ENCODE measurements around the gene BRIP1. TPM values are rescaled to one million over a fixed set of nuclear protein-coding genes. Genes with fewer than 3 reads are reported as not detected.

BRIP1 gene
- polyA plus RNA-seq, 2 of the 4 experiments (the other 2 are of a cell fraction), result 8.0 to 11.5 TPM

DNA sequence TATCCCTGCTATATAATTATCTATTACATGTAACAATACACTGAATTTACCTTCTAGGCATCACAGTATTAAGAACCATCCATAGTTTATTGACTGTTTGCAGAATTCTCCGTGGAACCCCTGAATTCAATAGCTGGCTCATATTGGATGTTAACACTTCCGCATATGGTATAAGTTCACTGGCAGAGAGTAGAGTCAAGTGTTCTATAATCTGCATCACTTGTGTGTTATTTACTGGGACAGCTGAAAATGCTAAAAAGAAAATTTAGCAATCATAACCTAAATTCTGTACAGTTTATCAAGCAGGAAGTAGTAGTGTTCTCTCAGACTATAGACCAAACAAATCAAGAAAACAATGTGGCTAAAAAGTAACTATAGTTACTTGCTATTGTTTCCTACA lies 14.5 kb upstream of the BRIP1 start:
- no peak for FAIRE-seq
- Histone ChIP-seq H3K9me3 (no peaks in the 10 kb centered on the region), H3K4me2 (no peak overlapping the region), H3K4me3 (no peak overlapping the region), H3K27ac (no peak overlapping the region), H3K4me1 (no peaks in the 10 kb centered on the region)
- no peak for ATAC-seq
- DNase-seq (ENCODE audit: low read depth in 1 of 2, low spot score in 1 of 2), result no peak
- WGBS (ENCODE audit: missing lambda C conversion rate), result 83% methylated on average over 2 of the region's 2 CpGs
- CTCF ChIA-PET, result interaction anchor here (0.6 to 1.0 kb wide), 2 partner anchors 33 to 1187 kb away, joined by 3 read pairs; no protein-coding TSS in a partner anchor
- POLR2A ChIA-PET, result no interaction called here
- TF ChIP-seq RNF2 (IDR thresholded peaks at IDR 0.05; ENCODE audit: borderline replicate concordance, low read depth), result no peak

DNA sequence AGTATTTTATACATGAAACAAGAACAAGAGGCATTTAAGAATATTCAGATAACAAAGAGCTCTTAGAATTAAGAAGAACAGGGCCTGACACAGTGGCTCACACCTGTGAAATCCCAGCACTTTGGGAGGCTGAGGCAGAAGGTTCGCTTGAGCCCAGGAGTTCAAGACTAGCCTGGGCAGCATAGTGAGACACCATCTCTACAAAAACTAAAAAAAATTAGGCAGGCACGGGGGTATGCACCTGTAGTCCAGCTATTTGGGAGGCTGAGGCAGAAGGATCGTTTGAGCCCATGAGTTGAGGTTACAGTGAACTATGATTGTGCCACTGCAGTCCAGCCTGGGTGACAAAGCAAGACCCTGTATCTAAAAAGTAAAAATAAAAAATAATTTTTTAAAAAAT lies 12.5 kb upstream of the BRIP1 start:
- Histone ChIP-seq H3K4me3 (no peak overlapping the region), H3K4me2 (no peak overlapping the region), H3K27ac (no peak overlapping the region), H3K9me3 (no peaks in the 10 kb centered on the region), H3K4me1 (no peaks in the 10 kb centered on the region)
- WGBS (ENCODE audit: missing lambda C conversion rate), result 73% methylated on average over 3 of the region's 3 CpGs
- DNase-seq (ENCODE audit: low read depth in 1 of 2, low spot score in 1 of 2), result no peak
- no peak for ATAC-seq
- ChIA-PET CTCF (interaction anchor here (0.6 to 1.6 kb wide), 2 partner anchors 12 to 179 kb away, joined by 4 to 8 read pairs; partner anchors contain the start of gene BRIP1), POLR2A (no interaction called here)
- no peak for FAIRE-seq
- TF ChIP-seq RAD21 (conservative IDR thresholded peaks at IDR 0.05 in 1 of 2, IDR thresholded peaks at IDR 0.05 in 1 of 2) (no peak), MAFK (IDR thresholded peaks at IDR 0.05; ENCODE audit: partially characterized antibody) (no peak), SMC3 (IDR thresholded peaks at IDR 0.05) (no peak), KDM1A (IDR thresholded peaks at IDR 0.05; ENCODE audit: low read depth) (no peak), ZNF302 (CRISPR knock-in tag; IDR thresholded peaks at IDR 0.05) (no peak), FOSB (CRISPR knock-in tag; IDR thresholded peaks at IDR 0.05) (no peak), HMGXB4 (CRISPR knock-in tag; IDR thresholded peaks at IDR 0.05; ENCODE audit: borderline replicate concordance) (no peak), GATA3 (IDR thresholded peaks at IDR 0.05; ENCODE audit: borderline replicate concordance) (no peak), PBX3 (IDR thresholded peaks at IDR 0.05) (no peak)

GRCh38 chr17:61875285-61875684 lies 12.0 kb upstream of the BRIP1 start:
- no peak overlapping the region for H3K4me3 ChIP-seq
- no peaks in the 10 kb centered on the region for H3K9me3 ChIP-seq
- 90% methylated on average over 1 of the region's 1 CpG for WGBS (ENCODE audit: missing lambda C conversion rate)
- DNase-seq (ENCODE audit: low read depth in 1 of 2, low spot score in 1 of 2), result no peak
- no peak overlapping the region for H3K27ac ChIP-seq
- ATAC-seq, result no peak
- CTCF ChIA-PET, result interaction anchor here (0.6 to 1.6 kb wide), 5 partner anchors 12 to 1163 kb away, joined by 4 to 8 read pairs (median 6); partner anchors contain the start of gene BRIP1
- no peak for TF ChIP-seq FOXS1 (CRISPR knock-in tag; IDR thresholded peaks at IDR 0.05)
- no peak for TF ChIP-seq HOXB13 (CRISPR knock-in tag; IDR thresholded peaks at IDR 0.05; ENCODE audit: low read depth)
- TF ChIP-seq RARB (CRISPR knock-in tag; IDR thresholded peaks at IDR 0.05), result no peak
- no peak for TF ChIP-seq NR3C1 (IDR thresholded peaks at IDR 0.05)
- TF ChIP-seq HMGXB4 (CRISPR knock-in tag; IDR thresholded peaks at IDR 0.05; ENCODE audit: borderline replicate concordance), result no peak
- TF ChIP-seq TFCP2L1 (CRISPR knock-in tag; IDR thresholded peaks at IDR 0.05), result no peak
- TF ChIP-seq FOSL2 (IDR thresholded peaks at IDR 0.05), result no peak
- no peak for TF ChIP-seq FOSL2 (CRISPR knock-in tag; IDR thresholded peaks at IDR 0.05)
- TF ChIP-seq CTCF (IDR thresholded peaks at IDR 0.05), result no peak
- no peak for TF ChIP-seq JUNB (IDR thresholded peaks at IDR 0.05)
- TF ChIP-seq PHF8 (IDR thresholded peaks at IDR 0.05; ENCODE audit: borderline replicate concordance, low read depth), result no peak
- TF ChIP-seq ZC3H11A (IDR thresholded peaks at IDR 0.05), result no peak
- H3K4me1 ChIP-seq, result no peaks in the 10 kb centered on the region
- POLR2A ChIA-PET, result no interaction called here
- no peak overlapping the region for H3K4me2 ChIP-seq
- no peak for FAIRE-seq
